Measurements from ENCODE around the gene CEMIP2. TPM values are rescaled to one million over a fixed set of nuclear protein-coding genes. Genes with fewer than 3 reads are reported as not detected.

Gene CEMIP2, protein sequence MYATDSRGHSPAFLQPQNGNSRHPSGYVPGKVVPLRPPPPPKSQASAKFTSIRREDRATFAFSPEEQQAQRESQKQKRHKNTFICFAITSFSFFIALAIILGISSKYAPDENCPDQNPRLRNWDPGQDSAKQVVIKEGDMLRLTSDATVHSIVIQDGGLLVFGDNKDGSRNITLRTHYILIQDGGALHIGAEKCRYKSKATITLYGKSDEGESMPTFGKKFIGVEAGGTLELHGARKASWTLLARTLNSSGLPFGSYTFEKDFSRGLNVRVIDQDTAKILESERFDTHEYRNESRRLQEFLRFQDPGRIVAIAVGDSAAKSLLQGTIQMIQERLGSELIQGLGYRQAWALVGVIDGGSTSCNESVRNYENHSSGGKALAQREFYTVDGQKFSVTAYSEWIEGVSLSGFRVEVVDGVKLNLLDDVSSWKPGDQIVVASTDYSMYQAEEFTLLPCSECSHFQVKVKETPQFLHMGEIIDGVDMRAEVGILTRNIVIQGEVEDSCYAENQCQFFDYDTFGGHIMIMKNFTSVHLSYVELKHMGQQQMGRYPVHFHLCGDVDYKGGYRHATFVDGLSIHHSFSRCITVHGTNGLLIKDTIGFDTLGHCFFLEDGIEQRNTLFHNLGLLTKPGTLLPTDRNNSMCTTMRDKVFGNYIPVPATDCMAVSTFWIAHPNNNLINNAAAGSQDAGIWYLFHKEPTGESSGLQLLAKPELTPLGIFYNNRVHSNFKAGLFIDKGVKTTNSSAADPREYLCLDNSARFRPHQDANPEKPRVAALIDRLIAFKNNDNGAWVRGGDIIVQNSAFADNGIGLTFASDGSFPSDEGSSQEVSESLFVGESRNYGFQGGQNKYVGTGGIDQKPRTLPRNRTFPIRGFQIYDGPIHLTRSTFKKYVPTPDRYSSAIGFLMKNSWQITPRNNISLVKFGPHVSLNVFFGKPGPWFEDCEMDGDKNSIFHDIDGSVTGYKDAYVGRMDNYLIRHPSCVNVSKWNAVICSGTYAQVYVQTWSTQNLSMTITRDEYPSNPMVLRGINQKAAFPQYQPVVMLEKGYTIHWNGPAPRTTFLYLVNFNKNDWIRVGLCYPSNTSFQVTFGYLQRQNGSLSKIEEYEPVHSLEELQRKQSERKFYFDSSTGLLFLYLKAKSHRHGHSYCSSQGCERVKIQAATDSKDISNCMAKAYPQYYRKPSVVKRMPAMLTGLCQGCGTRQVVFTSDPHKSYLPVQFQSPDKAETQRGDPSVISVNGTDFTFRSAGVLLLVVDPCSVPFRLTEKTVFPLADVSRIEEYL (N-terminal part only)
- polyA plus RNA-seq (2013), result 162 and 163 TPM in 2 replicates

DNA sequence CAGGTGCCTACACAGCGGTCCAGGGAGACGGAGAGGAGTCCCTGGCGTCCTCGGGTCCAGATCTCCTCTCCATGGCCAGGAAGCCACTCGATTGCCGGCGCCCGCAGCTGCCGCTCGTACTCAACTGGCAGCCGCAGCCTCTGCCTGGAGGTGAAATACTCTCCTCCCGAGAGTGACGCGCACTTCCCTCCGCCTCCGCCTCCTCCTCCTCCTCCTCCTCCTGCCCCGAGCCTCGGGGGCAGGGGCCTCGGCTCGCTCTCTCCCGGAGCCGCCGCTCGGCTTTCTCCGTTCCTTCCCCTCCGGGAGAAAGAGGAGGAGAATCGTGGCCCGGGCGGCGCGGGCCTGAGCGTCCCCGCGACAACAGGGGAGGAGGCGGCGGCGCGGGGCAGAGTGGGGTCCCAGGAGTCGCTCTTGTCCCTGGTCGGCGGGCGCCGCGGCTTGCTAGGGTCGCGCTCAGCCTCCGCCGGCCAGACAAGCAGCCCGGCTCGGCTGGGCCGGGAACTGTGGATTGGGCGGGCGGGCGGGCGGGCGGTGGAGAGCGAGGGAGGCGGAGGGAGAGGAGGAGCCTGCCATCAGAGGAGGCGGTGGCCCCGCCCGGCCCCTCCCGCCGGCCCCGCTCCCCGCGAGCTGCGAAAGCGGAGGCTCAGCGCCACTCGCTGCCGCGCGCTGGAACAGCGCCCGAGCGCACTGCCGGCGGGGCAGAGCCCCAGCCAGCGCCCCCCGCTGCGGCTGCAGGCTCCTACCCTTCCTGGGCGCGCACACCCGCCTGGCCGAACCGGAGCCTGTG is at the start of gene CEMIP2:
Gene CEMIP2, minus strand, starts transcription at position 126 of the 787 bp plus-strand sequence. CDS start 18,140 bp downstream, outside the sequence.
- Histone ChIP-seq H3K9me3 (ENCODE audit: insufficient read depth, low read depth, low read length) (no peaks in the 10 kb centered on the region), H3K27ac (ENCODE audit: low read depth, low read length) (peak within 1 kb of the TSS; percentile 96), H4K12ac (ENCODE audit: low read depth, low read length) (peak within 1 kb of the TSS; percentile 80), H3K4me1 (ENCODE audit: control insufficient read depth in 1 of 2, insufficient read depth in 2 of 2, low read length in 2 of 2) (peaks cover 3 to 4% of the 10 kb centered on the region in 2 experiments), H3K79me1 (ENCODE audit: low read length) (peaks cover 15% of the 10 kb centered on the region), H3K4me3 (ENCODE audit: low read depth, low read length) (peak within 1 kb of the TSS; percentile 93), H3K18ac (ENCODE audit: low read length) (peak within 1 kb of the TSS; percentile 96), H3K14ac (ENCODE audit: low read length) (peak within 1 kb of the TSS; percentile 95), H3K9ac (ENCODE audit: low read length) (peak within 1 kb of the TSS; percentile 93), H3K36me3 (ENCODE audit: control insufficient read depth in 1 of 2, insufficient read depth in 2 of 2, low read length in 2 of 2) (no peaks in the 10 kb centered on the region), H3K79me2 (ENCODE audit: control insufficient read depth, insufficient read depth, low read length, poor library complexity) (peaks cover 28% of the 10 kb centered on the region), H4K91ac (ENCODE audit: low read depth, low read length) (peak within 1 kb of the TSS; percentile 95), H4K8ac (ENCODE audit: low read depth, low read length) (peak within 1 kb of the TSS; percentile 91), H2AK5ac (ENCODE audit: low read length) (no peak within 1 kb of the TSS), H3K4me2 (ENCODE audit: low read length) (peak within 1 kb of the TSS; percentile 99), H2AFZ (ENCODE audit: insufficient read depth, low read length, poor library complexity) (peak within 1 kb of the TSS; percentile 85), H2BK12ac (ENCODE audit: low read length) (no peak within 1 kb of the TSS), H2BK120ac (ENCODE audit: insufficient read depth, low read length, poor library complexity) (peak within 1 kb of the TSS; percentile 97), H3K4ac (ENCODE audit: low read depth, low read length) (peak within 1 kb of the TSS; percentile 98), H3K27me3 (ENCODE audit: insufficient read depth, low read length) (no peaks in the 10 kb centered on the region), H2BK5ac (ENCODE audit: low read depth, low read length, poor library complexity) (peak within 1 kb of the TSS; percentile 96), H3K23ac (ENCODE audit: low read length) (no peak within 1 kb of the TSS)
- WGBS (ENCODE audit: extremely low coverage, insufficient coverage, insufficient read length), result no CpG with 5 or more reads among the region's 86 CpGs
- peak; percentile 92 to 97 for DNase-seq

DNA sequence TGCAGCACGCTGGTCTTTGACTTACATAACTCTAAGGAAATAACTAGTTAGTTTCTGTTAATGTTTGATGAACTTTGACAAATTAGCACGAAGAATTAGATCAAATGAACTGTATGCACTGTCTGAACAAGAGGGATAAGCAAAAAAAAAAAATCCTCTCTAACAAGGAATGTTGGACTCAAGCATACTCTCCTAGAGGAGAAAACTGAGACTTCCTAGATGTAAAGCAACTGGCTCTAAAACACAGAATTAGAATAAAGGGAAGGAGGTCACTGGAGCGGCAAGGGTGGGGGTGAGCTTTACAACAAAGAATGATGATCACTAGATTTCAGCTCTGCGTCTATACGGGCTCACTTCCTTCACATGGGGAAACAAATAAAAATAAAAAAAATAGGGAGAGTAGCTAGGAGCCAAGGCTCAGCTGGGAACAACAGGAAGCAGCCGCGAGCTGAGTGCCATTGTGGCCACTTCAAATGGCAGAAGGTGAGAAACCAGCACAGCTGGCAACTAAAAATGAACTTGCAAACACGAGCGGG is 48.7 kb upstream of the CEMIP2 start:
- Histone ChIP-seq H2BK12ac (ENCODE audit: low read length) (no peak overlapping the region), H3K23ac (ENCODE audit: low read length) (no peak overlapping the region), H3K4me2 (ENCODE audit: low read length) (no peak overlapping the region), H3K36me3 (ENCODE audit: control insufficient read depth in 1 of 2, insufficient read depth in 2 of 2, low read length in 2 of 2) (no peaks in the 10 kb centered on the region), H4K91ac (ENCODE audit: low read depth, low read length) (no peak overlapping the region), H3K9me3 (ENCODE audit: insufficient read depth, low read depth, low read length) (no peaks in the 10 kb centered on the region), H3K4me3 (ENCODE audit: low read depth, low read length) (no peak overlapping the region), H3K27ac (ENCODE audit: low read depth, low read length) (no peak overlapping the region), H2AFZ (ENCODE audit: insufficient read depth, low read length, poor library complexity) (no peak overlapping the region), H4K12ac (ENCODE audit: low read depth, low read length) (no peak overlapping the region), H2BK120ac (ENCODE audit: insufficient read depth, low read length, poor library complexity) (no peak overlapping the region), H3K18ac (ENCODE audit: low read length) (no peak overlapping the region), H3K14ac (ENCODE audit: low read length) (no peak overlapping the region), H2AK5ac (ENCODE audit: low read length) (no peak overlapping the region), H2BK5ac (ENCODE audit: low read depth, low read length, poor library complexity) (no peak overlapping the region), H3K79me1 (ENCODE audit: low read length) (peaks cover 5% of the 10 kb centered on the region), H4K8ac (ENCODE audit: low read depth, low read length) (no peak overlapping the region), H3K79me2 (ENCODE audit: control insufficient read depth, insufficient read depth, low read length, poor library complexity) (no peaks in the 10 kb centered on the region), H3K9ac (ENCODE audit: low read length) (no peak overlapping the region), H3K4me1 (ENCODE audit: control insufficient read depth in 1 of 2, insufficient read depth in 2 of 2, low read length in 2 of 2) (peaks cover 3 to 13% of the 10 kb centered on the region in 2 experiments), H3K4ac (ENCODE audit: low read depth, low read length) (no peak overlapping the region), H3K27me3 (ENCODE audit: insufficient read depth, low read length) (no peaks in the 10 kb centered on the region)
- WGBS (ENCODE audit: extremely low coverage, insufficient coverage, insufficient read length), result no CpG with 5 or more reads among the region's 9 CpGs
- no peak for DNase-seq

DNA sequence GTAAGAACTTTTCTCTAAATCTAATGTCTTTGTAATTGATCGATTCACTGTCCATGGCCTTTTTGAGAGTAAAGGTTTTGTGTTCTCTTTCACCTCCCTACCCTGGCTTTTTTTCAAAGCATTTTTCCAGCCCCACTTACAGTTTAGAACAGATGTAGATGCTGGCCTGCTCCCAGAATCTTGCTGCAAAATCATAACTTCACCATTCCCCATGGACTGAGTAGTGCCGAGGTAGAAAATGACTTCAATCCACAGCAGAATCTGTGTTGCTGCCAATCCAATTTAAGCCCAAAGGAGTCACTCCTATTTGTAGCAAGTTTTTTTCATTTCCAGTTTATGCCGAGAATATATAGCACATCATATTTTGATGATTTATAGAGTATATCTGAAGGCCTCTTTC is 46.5 kb upstream of the CEMIP2 start:
- Histone ChIP-seq H3K79me1 (ENCODE audit: low read length) (no peaks in the 10 kb centered on the region), H3K4ac (ENCODE audit: low read depth, low read length) (no peak overlapping the region)
- WGBS (ENCODE audit: extremely low coverage, insufficient coverage, insufficient read length), result no CpG with 5 or more reads among the region's 3 CpGs

More for the DNA sequence above, 46.5 kb upstream of the CEMIP2 start:
- DNase-seq, result no peak
- H3K9me3 ChIP-seq (ENCODE audit: insufficient read depth, low read depth, low read length), result no peaks in the 10 kb centered on the region
- H2AK5ac ChIP-seq (ENCODE audit: low read length), result no peak overlapping the region
- no peak overlapping the region for H3K27ac ChIP-seq (ENCODE audit: low read depth, low read length)
- no peak overlapping the region for H3K23ac ChIP-seq (ENCODE audit: low read length)
- H2BK12ac ChIP-seq (ENCODE audit: low read length), result no peak overlapping the region
- no peak overlapping the region for H2BK5ac ChIP-seq (ENCODE audit: low read depth, low read length, poor library complexity)
- no peak overlapping the region for H3K4me2 ChIP-seq (ENCODE audit: low read length)
- no peak overlapping the region for H2AFZ ChIP-seq (ENCODE audit: insufficient read depth, low read length, poor library complexity)
- no peaks in the 10 kb centered on the region for H3K36me3 ChIP-seq (ENCODE audit: control insufficient read depth in 1 of 2, insufficient read depth in 2 of 2, low read length in 2 of 2)
- no peak overlapping the region for H4K12ac ChIP-seq (ENCODE audit: low read depth, low read length)
- no peak overlapping the region for H3K18ac ChIP-seq (ENCODE audit: low read length)
- peaks cover 0 to 3% of the 10 kb centered on the region in 2 experiments for H3K4me1 ChIP-seq (ENCODE audit: control insufficient read depth in 1 of 2, insufficient read depth in 2 of 2, low read length in 2 of 2)
- H4K91ac ChIP-seq (ENCODE audit: low read depth, low read length), result no peak overlapping the region
- H3K4me3 ChIP-seq (ENCODE audit: low read depth, low read length), result no peak overlapping the region
- no peak overlapping the region for H4K8ac ChIP-seq (ENCODE audit: low read depth, low read length)
- H3K9ac ChIP-seq (ENCODE audit: low read length), result no peak overlapping the region
- no peaks in the 10 kb centered on the region for H3K27me3 ChIP-seq (ENCODE audit: insufficient read depth, low read length)
- H3K79me2 ChIP-seq (ENCODE audit: control insufficient read depth, insufficient read depth, low read length, poor library complexity), result no peaks in the 10 kb centered on the region
- H2BK120ac ChIP-seq (ENCODE audit: insufficient read depth, low read length, poor library complexity), result no peak overlapping the region
- H3K14ac ChIP-seq (ENCODE audit: low read length), result no peak overlapping the region

All from trophoblast cell (in vitro differentiated cells and primary cell).